ENCODE measurements around the gene SSBP2. TPM values are rescaled to one million over a fixed set of nuclear protein-coding genes. Genes with fewer than 3 reads are reported as not detected.

Gene SSBP2
- total RNA-seq, 1 experiment from 2014 or later, result 5.2 TPM

DNA sequence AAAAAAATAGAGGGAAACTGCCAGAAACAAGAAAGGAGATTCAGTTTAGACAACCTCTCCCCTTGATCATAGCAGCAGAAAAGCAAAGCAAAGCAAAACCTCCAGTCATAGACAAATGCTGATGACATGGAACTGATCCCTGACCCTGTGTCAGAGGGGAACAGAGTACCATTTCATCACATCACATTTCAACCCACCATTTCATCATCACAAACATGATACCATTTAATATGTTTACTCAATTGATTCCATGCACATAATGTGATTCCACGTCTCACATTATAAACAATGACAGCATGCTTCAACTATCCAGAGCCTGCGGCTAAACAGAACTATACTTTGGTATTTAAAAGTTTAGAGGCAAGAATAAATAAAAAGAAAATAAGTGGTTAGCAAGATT lies 328.2 kb downstream of the SSBP2 start:
- Histone ChIP-seq H3K4me2 (ENCODE audit: low read length) (no peak overlapping the region), H3K27ac (ENCODE audit: low read depth, low read length) (no peak overlapping the region), H4K20me1 (ENCODE audit: insufficient read depth) (no peaks in the 10 kb centered on the region), H3K4me3 (replicated peaks in 1 of 2; ENCODE audit: low read depth in 1 of 2, low read length in 2 of 2) (no peak overlapping the region), H2AFZ (ENCODE audit: low read depth, low read length, poor library complexity, severe bottlenecking) (no peak overlapping the region), H3K9me2 (ENCODE audit: insufficient read depth) (no peaks in the 10 kb centered on the region), H3K9me3 (ENCODE audit: control insufficient read depth in 1 of 2, insufficient read depth in 1 of 2, low read depth in 1 of 2, low read length in 2 of 2) (no peaks in the 10 kb centered on the region), H3K4me1 (ENCODE audit: control insufficient read depth in 1 of 2, insufficient read depth in 2 of 2, low read length in 2 of 2) (peaks cover 0 to 19% of the 10 kb centered on the region in 2 experiments; a peak in 2 of 4 replicates), H3K36me3 (ENCODE audit: control insufficient read depth in 1 of 2, insufficient read depth in 2 of 2, low read length in 2 of 2) (no peaks in the 10 kb centered on the region), H3K27me3 (ENCODE audit: insufficient read depth, low read length) (no peaks in the 10 kb centered on the region), H3K79me2 (ENCODE audit: insufficient read depth, low read length) (no peaks in the 10 kb centered on the region), H3K9ac (ENCODE audit: low read length) (no peak overlapping the region)
- no TSS peak for BruUV-seq (replicated peaks)
- ChIA-PET RAD21 (ENCODE audit: low non-redundant PET in 1 of 2, low total read pairs in 2 of 2, uncharacterized antibody in 2 of 2, unreplicated experiment in 2 of 2) (no interaction called here), CTCF (no interaction called here), POLR2A (no interaction called here)
- no peak for DNase-seq (ENCODE audit: low read depth, low spot score)
- intact Hi-C loops (cut with micrococcal nuclease), result no loop called here
- TF ChIP-seq EGR1 (IDR thresholded peaks at IDR 0.05; ENCODE audit: low read depth), result no peak
- 0 out of 2 replicates have a peak, but pooled peaks have one; percentile 31 for TF ChIP-seq CEBPB (IDR thresholded peaks at IDR 0.05; ENCODE audit: low read depth)
- no peak for TF ChIP-seq JUND (IDR thresholded peaks at IDR 0.05)
- no peak for TF ChIP-seq YY1 (IDR thresholded peaks at IDR 0.05; ENCODE audit: extremely low read depth, insufficient replicate concordance, low read depth, low read length)
- no peak for TF ChIP-seq ZNF274 (IDR thresholded peaks at IDR 0.05; ENCODE audit: low read depth, low read length)
- no peak for ATAC-seq

GRCh38 chr5:81420039-81420667 lies 330.7 kb downstream of the SSBP2 start:
- Histone ChIP-seq H3K9ac (ENCODE audit: low read length) (no peak overlapping the region), H4K20me1 (ENCODE audit: insufficient read depth) (no peaks in the 10 kb centered on the region), H2AFZ (ENCODE audit: low read depth, low read length, poor library complexity, severe bottlenecking) (peak overlapping the region; percentile 53), H3K27me3 (ENCODE audit: insufficient read depth, low read length) (no peaks in the 10 kb centered on the region), H3K9me2 (ENCODE audit: insufficient read depth) (no peaks in the 10 kb centered on the region), H3K9me3 (ENCODE audit: control insufficient read depth in 1 of 2, insufficient read depth in 1 of 2, low read depth in 1 of 2, low read length in 2 of 2) (no peaks in the 10 kb centered on the region), H3K4me1 (ENCODE audit: control insufficient read depth in 1 of 2, insufficient read depth in 2 of 2, low read length in 2 of 2) (peaks cover 0 to 34% of the 10 kb centered on the region in 2 experiments; a peak in 2 of 4 replicates), H3K36me3 (ENCODE audit: control insufficient read depth in 1 of 2, insufficient read depth in 2 of 2, low read length in 2 of 2) (no peaks in the 10 kb centered on the region), H3K79me2 (ENCODE audit: insufficient read depth, low read length) (no peaks in the 10 kb centered on the region), H3K27ac (ENCODE audit: low read depth, low read length) (no peak overlapping the region), H3K4me2 (ENCODE audit: low read length) (peak overlapping the region; percentile 45), H3K4me3 (replicated peaks in 1 of 2; ENCODE audit: low read depth in 1 of 2, low read length in 2 of 2) (peak overlapping the region in 1 of 2 experiments; percentile 1; a peak in 1 of 4 replicates)
- BruUV-seq (replicated peaks), result no TSS peak
- ChIA-PET CTCF (no interaction called here), RAD21 (ENCODE audit: low non-redundant PET in 1 of 2, low total read pairs in 2 of 2, uncharacterized antibody in 2 of 2, unreplicated experiment in 2 of 2) (no interaction called here), POLR2A (no interaction called here)
- ATAC-seq (peak; percentile 92), DNase-seq (ENCODE audit: low read depth, low spot score) (peak; percentile 74)
- intact Hi-C loops (cut with micrococcal nuclease), result no loop called here
- peak; percentile 77 for TF ChIP-seq JUND (IDR thresholded peaks at IDR 0.05)
- TF ChIP-seq MAX (IDR thresholded peaks at IDR 0.05), result no peak
- TF ChIP-seq SIN3A (IDR thresholded peaks at IDR 0.05; ENCODE audit: low read depth), result no peak
- no peak for TF ChIP-seq POLR2A (IDR thresholded peaks at IDR 0.05; ENCODE audit: borderline replicate concordance, extremely low read depth, insufficient read depth, insufficient read length)
- no peak for TF ChIP-seq EGR1 (IDR thresholded peaks at IDR 0.05; ENCODE audit: low read depth)
- TF ChIP-seq EZH2 (IDR thresholded peaks at IDR 0.05), result no peak
- TF ChIP-seq POLR2AphosphoS5 (IDR thresholded peaks at IDR 0.05; ENCODE audit: low read depth, low read length), result no peak
- TF ChIP-seq FOSL1 (IDR thresholded peaks at IDR 0.05; ENCODE audit: low read depth), result peak; percentile 69; the same call in 1 of the 2 replicates
- TF ChIP-seq TCF7L2 (IDR thresholded peaks at IDR 0.05; ENCODE audit: borderline replicate concordance, extremely low read depth, insufficient read depth, insufficient read length), result no peak
- no peak for TF ChIP-seq ZNF274 (IDR thresholded peaks at IDR 0.05; ENCODE audit: low read depth, low read length)
- TF ChIP-seq ELF1 (IDR thresholded peaks at IDR 0.05; ENCODE audit: borderline replicate concordance, low read depth), result no peak; the same call in 1 of the 2 replicates
- no peak for TF ChIP-seq REST (IDR thresholded peaks at IDR 0.05; ENCODE audit: low read depth)
- 0 out of 2 replicates have a peak, but pooled peaks have one; percentile 5 for TF ChIP-seq RAD21 (IDR thresholded peaks at IDR 0.05; ENCODE audit: low read depth)
- TF ChIP-seq YY1 (IDR thresholded peaks at IDR 0.05; ENCODE audit: extremely low read depth, insufficient replicate concordance, low read depth, low read length), result no peak
- TF ChIP-seq CEBPB (IDR thresholded peaks at IDR 0.05; ENCODE audit: low read depth), result no peak

Measured in HCT116 (cell line).